HG03521 (cell line): ENCODE data around the gene ZBP1.

Experiments
- ATAC-seq: cut with Tn5 transposase; IDR thresholded peaks from one replicate; pipeline ENCODE4 v1.9.1; 2021; ENCODE audit warnings: mild to moderate bottlenecking, moderate library complexity; ENCODE audit not compliant: unreplicated experiment

The ZBP1 gene

DNA sequence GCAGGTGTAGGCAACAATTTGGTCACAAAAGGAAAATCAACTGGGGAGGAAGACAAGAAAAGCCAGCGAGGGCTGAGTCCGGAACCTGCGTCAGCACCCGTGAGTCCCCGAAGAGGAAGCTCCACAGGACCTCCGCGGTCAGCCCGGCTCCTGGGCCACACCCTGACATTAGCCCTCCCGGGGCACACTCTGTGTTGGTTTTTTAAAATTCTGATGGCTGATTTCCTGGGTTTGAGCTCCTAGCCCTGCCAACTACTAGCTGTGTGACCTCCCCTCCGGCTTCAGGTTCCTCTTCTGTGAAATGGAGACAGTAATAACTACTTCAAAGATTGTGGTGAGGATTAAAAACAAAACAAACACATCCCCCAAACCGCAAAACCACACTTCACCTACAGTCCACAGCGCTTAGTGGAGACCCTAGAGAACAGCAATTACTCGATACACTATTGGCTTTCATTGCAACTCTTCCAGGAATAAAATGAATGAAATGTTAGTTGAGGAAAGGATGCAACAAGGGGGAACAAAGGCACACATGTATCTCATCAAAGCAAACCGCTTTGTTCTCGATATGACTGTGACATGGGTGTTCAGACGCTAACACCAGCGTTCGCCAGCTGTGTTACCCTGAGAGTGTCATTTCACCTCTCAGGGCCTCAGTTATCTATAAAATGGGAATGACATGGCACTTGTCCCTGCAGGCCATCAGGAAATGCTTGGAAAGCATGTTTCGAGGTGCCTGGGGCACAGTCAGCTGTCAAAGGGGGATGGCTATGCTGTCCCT lies 985 bp downstream of the ZBP1 start:
- peak; percentile 40 for ATAC-seq

GRCh38 chr20:57618764-57619050 lies 1.5 kb downstream of the ZBP1 start:
- ATAC-seq: no peak

GRCh38 chr20:57618091-57618763 lies 2.0 kb downstream of the ZBP1 start:
- ATAC-seq: no peak

GRCh38 chr20:57617079-57617795 lies 3.0 kb downstream of the ZBP1 start:
- ATAC-seq: no peak

GRCh38 chr20:57616143-57616951 lies 3.9 kb downstream of the ZBP1 start:
- no peak for ATAC-seq

DNA sequence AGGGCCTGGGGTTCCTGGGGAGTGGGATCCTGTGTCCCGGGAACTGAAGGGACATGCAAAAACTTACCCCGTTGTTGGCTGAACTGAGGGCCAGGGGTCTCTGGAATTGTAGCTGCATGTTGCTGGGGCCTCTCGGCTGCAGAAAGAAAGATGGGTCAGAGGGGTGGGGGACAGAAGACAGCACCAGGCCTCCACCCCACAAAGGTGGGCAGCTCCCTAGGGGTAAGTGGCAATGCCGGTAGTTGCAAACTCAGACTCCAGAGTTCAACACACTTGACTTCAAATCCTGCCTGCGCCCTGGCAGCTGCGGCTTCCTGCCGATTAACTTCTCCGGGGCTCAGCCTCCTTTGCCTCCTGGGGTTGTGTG lies 4.8 kb downstream of the ZBP1 start:
- no peak for ATAC-seq

GRCh38 chr20:57614490-57615444 lies 5.5 kb downstream of the ZBP1 start:
- ATAC-seq: no peak

GRCh38 chr20:57613481-57613921 lies 6.7 kb downstream of the ZBP1 start:
- ATAC-seq: no peak

GRCh38 chr20:57612916-57613315 lies 7.3 kb downstream of the ZBP1 start:
- ATAC-seq: no peak

- ATAC-seq: no peak
Observed at GRCh38 chr20:57612436-57612835, 7.8 kb downstream of the ZBP1 start.

GRCh38 chr20:57611586-57612311 lies 8.5 kb downstream of the ZBP1 start:
- ATAC-seq: no peak

DNA sequence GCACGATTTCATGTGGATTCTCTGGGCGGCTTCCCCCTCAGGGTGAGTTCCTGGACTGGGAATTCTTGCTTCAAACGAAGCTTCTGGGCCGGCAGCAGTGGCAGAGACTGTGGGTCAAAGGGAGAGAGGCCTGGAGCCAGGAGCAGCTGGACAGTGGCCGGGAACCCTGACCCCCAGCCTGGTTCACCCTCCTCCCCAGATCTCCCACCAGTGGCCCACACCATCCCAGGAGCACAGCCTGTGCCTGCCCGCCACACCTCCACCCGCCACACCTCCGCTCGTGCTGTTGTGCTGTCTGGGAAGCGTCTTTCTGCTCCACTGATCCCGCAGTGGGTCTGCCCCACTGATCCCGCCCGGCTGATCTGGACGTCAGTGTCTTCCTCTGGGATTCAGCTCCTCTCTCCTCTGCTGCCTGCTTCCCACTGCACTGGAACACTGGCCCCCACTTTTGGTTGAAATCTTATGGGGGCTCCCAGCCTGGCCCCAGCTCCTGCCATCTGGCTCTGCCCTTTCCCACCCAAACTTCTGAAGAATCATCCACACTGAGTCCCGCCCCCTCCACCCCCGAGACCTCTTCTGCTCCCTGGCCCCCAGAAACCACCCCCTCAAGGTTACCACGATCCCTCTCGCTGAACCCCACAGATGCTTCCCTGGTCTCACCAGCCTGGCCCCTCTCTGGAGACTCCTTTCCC lies 9.8 kb downstream of the ZBP1 start:
- no peak for ATAC-seq

DNA sequence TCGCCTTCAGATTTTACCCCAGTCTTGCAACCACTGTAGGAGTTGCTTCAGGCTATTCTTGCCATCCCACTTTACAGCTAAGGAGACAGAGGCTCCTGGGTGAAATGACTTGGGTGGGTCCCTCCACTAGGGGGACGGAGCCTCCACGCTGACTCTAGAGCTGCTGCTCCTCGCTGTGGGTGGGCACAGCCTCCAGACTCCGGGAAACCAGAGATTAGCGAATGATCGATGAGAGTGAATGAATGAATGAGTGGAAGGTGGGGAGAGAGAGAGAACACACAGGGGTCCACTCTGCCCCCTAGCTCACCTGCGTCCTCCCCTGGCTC lies 10.4 kb downstream of the ZBP1 start:
- no peak for ATAC-seq

GRCh38 chr20:57609086-57609841 lies 11.0 kb downstream of the ZBP1 start:
- no peak for ATAC-seq

DNA sequence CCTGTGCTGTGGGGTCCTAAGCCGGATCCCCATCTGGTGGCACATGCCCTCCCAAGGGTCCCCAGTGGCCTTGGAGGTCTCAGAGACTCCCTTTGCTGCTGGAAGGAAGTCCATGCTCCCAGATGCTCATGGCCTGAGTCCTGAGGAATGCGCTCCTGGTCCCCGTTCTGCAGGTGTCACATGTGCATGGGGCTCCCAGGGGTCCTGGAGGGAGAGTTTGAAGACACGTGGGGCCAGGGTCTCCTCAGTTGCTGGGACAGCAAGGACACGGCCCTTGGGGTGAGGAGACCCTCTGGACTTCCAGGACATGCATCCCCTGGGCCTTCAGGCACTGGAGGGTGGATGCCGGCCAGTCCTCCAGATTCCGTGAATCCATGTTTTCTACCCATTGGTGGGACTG lies 11.7 kb downstream of the ZBP1 start:
- ATAC-seq: no peak

DNA sequence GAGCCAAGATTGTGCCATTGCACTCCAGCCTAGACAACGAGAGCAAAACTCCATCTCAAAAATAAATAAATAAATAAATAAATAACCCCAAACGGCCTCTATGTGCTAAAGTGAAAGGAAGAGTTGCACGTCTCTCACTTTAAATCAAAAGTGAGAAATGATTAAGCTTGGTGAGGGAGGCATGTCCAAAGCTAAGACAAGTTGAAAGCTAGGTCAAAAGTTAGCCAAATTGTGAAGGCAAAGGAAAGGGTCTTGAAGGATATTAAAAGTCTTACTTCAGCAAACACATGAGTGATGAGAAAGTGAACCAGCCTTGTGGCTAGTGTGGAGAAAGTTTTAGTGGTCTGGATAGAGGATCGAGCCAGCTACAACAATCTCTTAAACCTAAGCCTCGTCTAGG lies 14.3 kb downstream of the ZBP1 start:
- ATAC-seq: no peak

- no peak for ATAC-seq
Observed at GRCh38 chr20:57605045-57605444, 15.2 kb downstream of the ZBP1 start.

DNA sequence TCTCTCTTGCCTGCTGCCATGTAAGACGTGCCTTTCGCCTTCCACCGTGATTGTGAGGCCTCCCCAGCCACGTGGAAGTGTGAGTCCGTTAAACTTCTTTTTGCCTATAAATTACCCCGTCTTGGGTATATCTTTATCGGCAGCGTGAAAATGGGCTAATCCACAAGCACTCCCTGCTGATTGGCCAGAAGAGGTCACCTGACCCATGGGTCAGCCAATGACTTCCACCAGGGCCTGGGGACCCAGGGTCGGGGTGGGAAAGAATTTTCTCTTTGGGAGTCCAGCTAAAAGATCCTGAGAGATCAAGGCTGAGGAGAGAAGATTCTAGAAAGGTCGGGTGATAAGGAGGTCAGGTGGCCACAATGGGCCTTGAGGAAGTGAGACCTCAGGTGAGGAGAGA lies 17.1 kb downstream of the ZBP1 start:
- ATAC-seq: no peak
